ENCODE measurements around the gene WWP2.
"Not testable (repeated sequence)": the region's sequence is repeated elsewhere in the genome, so short reads cannot be mapped to it uniquely, and the experiment has no call there.

Gene WWP2

GRCh38 chr16:69831212-69832123 lies 69.3 kb downstream of the WWP2 start:
- DNase-seq (ENCODE audit: low read depth), result no peak

GRCh38 chr16:69833357-69834282 lies 71.5 kb downstream of the WWP2 start:
- DNase-seq (ENCODE audit: low read depth), result no peak

- no peak for DNase-seq (ENCODE audit: low read depth)
Observed at GRCh38 chr16:69834807-69835466, 72.8 kb downstream of the WWP2 start.

GRCh38 chr16:69836257-69836656 lies 74.1 kb downstream of the WWP2 start:
- no peak for DNase-seq (ENCODE audit: low read depth)

- no peak for DNase-seq (ENCODE audit: low read depth)
Observed at GRCh38 chr16:69837380-69837779, 75.2 kb downstream of the WWP2 start.

- DNase-seq (ENCODE audit: low read depth), result no peak
Observed at GRCh38 chr16:69838489-69838888, 76.4 kb downstream of the WWP2 start.

- no peak for DNase-seq (ENCODE audit: low read depth)
Observed at GRCh38 chr16:69839240-69839688, 77.1 kb downstream of the WWP2 start.

- DNase-seq (ENCODE audit: low read depth), result no peak
Observed at GRCh38 chr16:69839798-69840409, 77.8 kb downstream of the WWP2 start.

GRCh38 chr16:69840975-69841374 lies 78.8 kb downstream of the WWP2 start:
- DNase-seq (ENCODE audit: low read depth), result no peak

GRCh38 chr16:69844441-69844840 lies 82.3 kb downstream of the WWP2 start:
- no peak for DNase-seq (ENCODE audit: low read depth)

- DNase-seq (ENCODE audit: low read depth), result no peak
Observed at GRCh38 chr16:69845181-69845580, 83.0 kb downstream of the WWP2 start.

- DNase-seq (ENCODE audit: low read depth), result no peak
Observed at GRCh38 chr16:69847643-69848042, 85.5 kb downstream of the WWP2 start.

GRCh38 chr16:69848637-69849545 lies 86.8 kb downstream of the WWP2 start:
- no peak for DNase-seq (ENCODE audit: low read depth)

- DNase-seq (ENCODE audit: low read depth), result no peak
Observed at GRCh38 chr16:69851491-69852240, 89.5 kb downstream of the WWP2 start.

- no peak for DNase-seq (ENCODE audit: low read depth)
Observed at GRCh38 chr16:69852815-69853214, 90.7 kb downstream of the WWP2 start.

- no peak for DNase-seq (ENCODE audit: low read depth)
Observed at GRCh38 chr16:69853481-69853880, 91.3 kb downstream of the WWP2 start.

GRCh38 chr16:69854776-69855175 lies 92.6 kb downstream of the WWP2 start:
- not testable (repeated sequence) for DNase-seq (ENCODE audit: low read depth)

GRCh38 chr16:69855592-69855991 lies 93.5 kb downstream of the WWP2 start:
- no peak for DNase-seq (ENCODE audit: low read depth)

GRCh38 chr16:69858191-69859104 lies 96.3 kb downstream of the WWP2 start:
- no peak for DNase-seq (ENCODE audit: low read depth)
